H1 (cell line): ENCODE results near the gene SYT17.

ENCODE experiments used
- ASH2L ChIP-seq: fragments of 200-600, 300-600 bp; sonication (generic); IDR thresholded peaks from one replicate; pipeline ENCODE4 v1.7.1; 2017; ENCODE audit warnings: low read length
- CHD2 ChIP-seq: IDR thresholded peaks from 2 replicates; pipeline ENCODE4 v1.6.1; 2012; ENCODE audit warnings: low read length, improper control_type of control experiment
- CREB1 ChIP-seq: IDR thresholded peaks from 2 replicates; pipeline ENCODE4 v1.6.1; 2012; ENCODE audit warnings: inconsistent platforms
- CTCF ChIP-seq, 3 experiments: IDR thresholded peaks; 1 replicate in 2 of 3; 2 replicates in 1 of 3; pipeline versions ENCODE4 v1.5.1 to v1.6.1; 2011; ENCODE audit warnings: low read length in 3 of 3, mild to moderate bottlenecking in 3 of 3, inconsistent platforms in 2 of 3, low read depth in 1 of 3, moderate library complexity in 1 of 3; ENCODE audit not compliant: insufficient read depth in 1 of 3; ENCODE audit errors: control extremely low read depth in 1 of 3
- JUN ChIP-seq: IDR thresholded peaks from 2 replicates; pipeline ENCODE4 v1.6.1; 2011; ENCODE audit warnings: low read depth, mild to moderate bottlenecking, improper control_type of control experiment, low read length
- KDM1A ChIP-seq: fragments of 200-600, 300-600 bp; sonication (generic); IDR thresholded peaks from 2 replicates; pipeline ENCODE4 v1.7.1; 2016; ENCODE audit warnings: mild to moderate bottlenecking, low read length, borderline replicate concordance
- MAX ChIP-seq: IDR thresholded peaks from 2 replicates; pipeline ENCODE4 v1.6.1; 2012; ENCODE audit warnings: inconsistent platforms
- POLR2A ChIP-seq, 2 experiments: IDR thresholded peaks; 1 replicate in 1 of 2; 2 replicates in 1 of 2; pipeline ENCODE4 v1.6.1; 2011; ENCODE audit warnings: low read depth in 2 of 2, low read length in 2 of 2, mild to moderate bottlenecking in 2 of 2; ENCODE audit errors: control extremely low read depth in 1 of 2
- POLR2AphosphoS5 ChIP-seq: IDR thresholded peaks from 2 replicates; pipeline ENCODE4 v1.6.1; 2011; ENCODE audit warnings: low read depth, low read length
- POU5F1 ChIP-seq: IDR thresholded peaks from 2 replicates; pipeline ENCODE4 v1.6.1; 2011; ENCODE audit warnings: low read depth, mild to moderate bottlenecking, low read length, moderate library complexity
- SIN3A ChIP-seq, 2 experiments: IDR thresholded peaks in 1 of 2; conservative IDR thresholded peaks in 1 of 2; 2 replicates each; pipeline ENCODE4 v1.6.1; 2011 to 2012; ENCODE audit warnings: low read length in 2 of 2, improper control_type of control experiment in 1 of 2, low read depth in 1 of 2, mild to moderate bottlenecking in 1 of 2
- SP1 ChIP-seq: IDR thresholded peaks from 2 replicates; pipeline ENCODE4 v1.6.1; 2011; ENCODE audit warnings: low read depth, low read length
- YY1 ChIP-seq: IDR thresholded peaks from 2 replicates; pipeline ENCODE4 v1.6.1; 2011; ENCODE audit warnings: low read depth, mild to moderate bottlenecking, low read length
- ZNF274 ChIP-seq: IDR thresholded peaks from 2 replicates; pipeline ENCODE4 v1.7.0; 2012; ENCODE audit warnings: low read length, borderline replicate concordance; ENCODE audit errors: extremely low read depth

- TF ChIP-seq SP1 (no peak), ZNF274 (no peak), CTCF (IDR thresholded peaks at IDR 0.05; ENCODE audit: control extremely low read depth in 1 of 3, insufficient read depth in 1 of 3, low read depth in 1 of 3, low read length in 3 of 3) (no peak), CHD2 (no peak), POLR2A (IDR thresholded peaks at IDR 0.05; ENCODE audit: control extremely low read depth in 1 of 2, low read depth in 2 of 2, low read length in 2 of 2) (no peak), SIN3A (conservative IDR thresholded peaks at IDR 0.05 in 1 of 2, IDR thresholded peaks at IDR 0.05 in 1 of 2; ENCODE audit: low read depth in 1 of 2, low read length in 2 of 2) (no peak), POU5F1 (no peak), KDM1A (no peak), CREB1 (no peak), JUN (no peak), POLR2AphosphoS5 (no peak), MAX (no peak), ASH2L (no peak), YY1 (no peak)
Measured at GRCh38 chr16:19239511-19240155, 71.6 kb downstream of the SYT17 start.
